GM20000 (cell line): Measurements from ENCODE around the gene TP73.

Experiments used
- DNase-seq: peaks from one replicate; pipeline ENCODE4 v3.0.0; 2012; ENCODE audit warnings: low spot score
- CTCF ChIP-seq: IDR thresholded peaks from 2 replicates; pipeline ENCODE4 v1.5.1; 2012; ENCODE audit warnings: mild to moderate bottlenecking, control low read depth; ENCODE audit errors: extremely low read depth, missing control alignments

Gene TP73

GRCh38 chr1:3732434-3733093, 80.2 kb downstream of the TP73 start:
- no peak for DNase-seq
- no peak for TF ChIP-seq CTCF

DNA sequence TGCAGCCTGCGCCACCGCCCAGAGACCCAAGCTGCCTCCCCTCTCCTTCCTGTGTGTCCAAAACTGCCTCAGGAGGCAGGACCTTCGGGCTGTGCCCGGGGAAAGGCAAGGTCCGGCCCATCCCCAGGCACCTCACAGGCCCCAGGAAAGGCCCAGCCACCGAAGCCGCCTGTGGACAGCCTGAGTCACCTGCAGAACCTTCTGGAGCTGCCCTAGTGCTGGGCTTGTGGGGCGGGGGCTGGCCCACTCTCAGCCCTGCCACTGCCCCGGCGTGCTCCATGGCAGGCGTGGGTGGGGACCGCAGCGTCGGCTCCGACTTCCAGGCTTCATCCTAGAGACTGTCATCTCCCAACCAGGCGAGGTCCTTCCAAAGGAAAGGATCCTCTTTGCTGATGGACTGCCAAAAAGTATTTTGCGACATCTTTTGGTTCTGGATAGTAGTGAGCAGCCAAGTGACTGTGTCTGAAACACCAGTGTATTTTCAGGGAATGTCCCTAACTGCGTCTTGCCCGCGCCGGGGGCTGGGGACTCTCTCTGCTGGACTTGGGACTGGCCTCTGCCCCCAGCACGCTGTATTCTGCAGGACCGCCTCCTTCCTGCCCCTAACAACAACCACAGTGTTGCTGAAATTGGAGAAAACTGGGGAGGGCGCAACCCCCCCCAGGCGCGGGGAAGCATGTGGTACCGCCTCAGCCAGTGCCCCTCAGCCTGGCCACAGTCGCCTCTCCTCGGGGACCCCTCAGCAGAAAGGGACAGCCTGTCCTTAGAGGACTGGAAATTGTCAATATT, 81.0 kb downstream of the TP73 start:
- no peak for DNase-seq
- TF ChIP-seq CTCF: no peak

- no peak for TF ChIP-seq CTCF
- no peak for DNase-seq
Measured at GRCh38 chr1:3733883-3734589, 81.7 kb downstream of the TP73 start.

DNA sequence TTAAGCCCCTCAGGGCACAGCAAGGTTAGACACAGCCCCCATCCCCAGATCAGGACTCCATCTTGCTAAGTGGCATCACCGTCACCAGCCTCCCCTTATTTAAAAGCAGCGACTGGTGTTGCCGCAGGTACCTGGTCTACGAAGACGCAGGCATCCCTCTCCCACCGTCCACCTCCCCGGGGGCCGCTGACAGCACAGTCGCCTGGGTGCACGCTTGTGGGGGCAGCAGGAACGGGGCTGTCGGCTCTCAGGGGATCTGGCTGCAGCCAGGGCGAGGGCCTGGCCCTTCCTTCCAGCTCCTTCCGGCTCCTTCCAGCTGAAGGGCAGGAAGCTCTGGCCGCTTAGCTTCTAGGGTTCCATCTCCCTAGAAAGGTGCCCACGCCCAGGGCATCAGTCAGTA, 82.3 kb downstream of the TP73 start:
- TF ChIP-seq CTCF: no peak
- DNase-seq: no peak

DNA sequence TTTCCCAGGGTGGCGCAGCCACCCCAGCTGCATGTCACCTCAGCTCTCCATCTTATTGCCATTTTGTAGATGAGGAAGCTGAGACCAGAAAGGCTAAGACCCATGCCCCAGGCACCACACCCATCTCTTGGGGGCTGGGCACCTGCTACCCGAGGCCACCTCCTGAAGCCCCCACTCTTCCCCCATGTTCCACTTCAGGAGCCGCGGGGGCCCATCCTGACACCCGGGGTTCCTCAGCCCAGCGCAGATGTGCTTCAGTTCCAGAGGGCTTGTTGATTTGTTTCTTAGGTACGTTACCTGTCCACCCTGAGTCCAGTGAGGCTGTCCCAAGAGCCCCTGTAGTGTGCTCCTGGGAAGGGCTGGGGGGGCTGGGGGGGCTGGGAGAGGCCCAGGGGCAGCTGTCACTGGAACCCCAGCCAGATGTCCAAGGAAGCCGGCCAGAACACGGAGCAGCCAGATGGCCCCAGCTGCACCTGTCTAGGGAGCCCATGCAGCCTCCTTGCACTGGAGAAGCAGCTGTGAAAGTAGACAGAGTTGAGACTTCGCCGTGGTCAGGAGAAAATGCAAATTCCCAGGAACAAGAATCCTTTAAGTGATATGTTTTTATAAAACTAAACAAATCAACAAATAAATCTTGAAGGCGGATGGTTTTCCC, 82.8 kb downstream of the TP73 start:
- no peak for DNase-seq
- no peak for TF ChIP-seq CTCF

- no peak for DNase-seq
- TF ChIP-seq CTCF: no peak
Measured at GRCh38 chr1:3735688-3736087, 83.4 kb downstream of the TP73 start.
